ENCODE measurements around the gene WNK3.

DNA sequence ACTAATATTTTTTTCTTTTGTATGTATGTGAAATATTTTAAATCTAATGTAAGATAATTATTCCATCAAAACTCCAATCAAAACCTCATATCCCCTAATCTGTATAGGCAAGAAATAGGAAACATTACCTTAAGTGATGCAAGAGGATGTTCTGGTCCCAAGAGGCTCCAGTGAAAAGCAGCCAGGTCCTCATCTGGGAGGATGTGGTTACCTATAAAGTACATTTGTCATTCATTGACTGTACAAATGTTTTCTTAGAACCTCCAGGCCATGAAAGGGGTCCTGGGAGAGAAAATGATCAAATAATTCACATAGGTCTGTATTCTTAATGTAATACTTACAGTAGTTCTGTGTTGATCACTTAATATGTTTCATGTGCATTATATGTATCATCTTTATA lies 200.3 kb downstream of the WNK3 start:
- TF ChIP-seq, protein P1, sequence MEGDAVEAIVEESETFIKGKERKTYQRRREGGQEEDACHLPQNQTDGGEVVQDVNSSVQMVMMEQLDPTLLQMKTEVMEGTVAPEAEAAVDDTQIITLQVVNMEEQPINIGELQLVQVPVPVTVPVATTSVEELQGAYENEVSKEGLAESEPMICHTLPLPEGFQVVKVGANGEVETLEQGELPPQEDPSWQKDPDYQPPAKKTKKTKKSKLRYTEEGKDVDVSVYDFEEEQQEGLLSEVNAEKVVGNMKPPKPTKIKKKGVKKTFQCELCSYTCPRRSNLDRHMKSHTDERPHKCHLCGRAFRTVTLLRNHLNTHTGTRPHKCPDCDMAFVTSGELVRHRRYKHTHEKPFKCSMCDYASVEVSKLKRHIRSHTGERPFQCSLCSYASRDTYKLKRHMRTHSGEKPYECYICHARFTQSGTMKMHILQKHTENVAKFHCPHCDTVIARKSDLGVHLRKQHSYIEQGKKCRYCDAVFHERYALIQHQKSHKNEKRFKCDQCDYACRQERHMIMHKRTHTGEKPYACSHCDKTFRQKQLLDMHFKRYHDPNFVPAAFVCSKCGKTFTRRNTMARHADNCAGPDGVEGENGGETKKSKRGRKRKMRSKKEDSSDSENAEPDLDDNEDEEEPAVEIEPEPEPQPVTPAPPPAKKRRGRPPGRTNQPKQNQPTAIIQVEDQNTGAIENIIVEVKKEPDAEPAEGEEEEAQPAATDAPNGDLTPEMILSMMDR (IDR thresholded peaks at IDR 0.05): no peak
- no peak for TF ChIP-seq POLR2A (IDR thresholded peaks at IDR 0.05)

Measured in body of pancreas (tissue), 4 donors.